A673 (cell line): ENCODE data around the gene PGBD5.

ENCODE experiments used
- EZH2 ChIP-seq: fragments of 200-600 bp; sonication (generic); IDR thresholded peaks from 2 replicates; pipeline ENCODE4 v1.6.1; 2017; ENCODE audit warnings: borderline replicate concordance, low read depth, mild to moderate bottlenecking, mixed read lengths, antibody characterized with exemption, low read length; ENCODE audit not compliant: poor library complexity, severe bottlenecking
- TF ChIP-seq, protein P1 (sequence below): fragments of 300-800, 200-600 bp; sonication (generic); conservative IDR thresholded peaks from 2 replicates; pipeline ENCODE4 v1.5.1; 2017; ENCODE audit warnings: low read depth, mild to moderate bottlenecking, antibody characterized with exemption, low read length, moderate library complexity, mixed read lengths

DNA sequence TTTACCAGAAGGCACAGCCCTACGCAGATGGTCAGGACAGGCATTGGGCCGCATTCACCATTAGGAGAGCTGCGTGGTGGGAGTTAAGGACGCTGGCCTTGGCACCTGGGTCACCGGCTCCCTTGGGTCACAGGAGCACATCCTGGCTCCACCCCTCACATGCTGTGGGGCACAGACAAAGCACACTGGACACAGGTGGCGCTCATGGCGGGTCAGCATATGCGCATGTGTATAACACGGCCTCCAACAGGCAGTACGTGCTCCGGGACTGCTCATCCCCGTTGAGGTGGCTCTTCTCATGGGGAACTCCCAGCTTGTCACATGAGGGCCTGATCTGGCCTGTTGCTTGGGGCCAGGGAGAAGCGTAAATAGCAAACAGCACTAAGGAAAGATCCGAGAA lies 25.0 kb downstream of the PGBD5 start:
- TF ChIP-seq, protein P1, sequence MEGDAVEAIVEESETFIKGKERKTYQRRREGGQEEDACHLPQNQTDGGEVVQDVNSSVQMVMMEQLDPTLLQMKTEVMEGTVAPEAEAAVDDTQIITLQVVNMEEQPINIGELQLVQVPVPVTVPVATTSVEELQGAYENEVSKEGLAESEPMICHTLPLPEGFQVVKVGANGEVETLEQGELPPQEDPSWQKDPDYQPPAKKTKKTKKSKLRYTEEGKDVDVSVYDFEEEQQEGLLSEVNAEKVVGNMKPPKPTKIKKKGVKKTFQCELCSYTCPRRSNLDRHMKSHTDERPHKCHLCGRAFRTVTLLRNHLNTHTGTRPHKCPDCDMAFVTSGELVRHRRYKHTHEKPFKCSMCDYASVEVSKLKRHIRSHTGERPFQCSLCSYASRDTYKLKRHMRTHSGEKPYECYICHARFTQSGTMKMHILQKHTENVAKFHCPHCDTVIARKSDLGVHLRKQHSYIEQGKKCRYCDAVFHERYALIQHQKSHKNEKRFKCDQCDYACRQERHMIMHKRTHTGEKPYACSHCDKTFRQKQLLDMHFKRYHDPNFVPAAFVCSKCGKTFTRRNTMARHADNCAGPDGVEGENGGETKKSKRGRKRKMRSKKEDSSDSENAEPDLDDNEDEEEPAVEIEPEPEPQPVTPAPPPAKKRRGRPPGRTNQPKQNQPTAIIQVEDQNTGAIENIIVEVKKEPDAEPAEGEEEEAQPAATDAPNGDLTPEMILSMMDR, result no peak
- TF ChIP-seq EZH2, result no peak
